Keratinocyte (primary cell): ENCODE results near the gene TNFRSF19. TPM values are rescaled to one million over a fixed set of nuclear protein-coding genes. Genes with fewer than 3 reads are reported as not detected.

Experiments
- DNase-seq: peaks from one replicate; pipeline ENCODE4 v3.0.0-alpha.2; 2011; ENCODE audit warnings: low read depth, missing footprints, low spot score
- FAIRE-seq: peaks from 2 replicates; lab custom pipeline; 2011; peaks lifted over from hg19 to GRCh38; lab: Jason Lieb, UNC
- H2AFZ ChIP-seq: 2 replicates; pipeline ENCODE4 v1.6.0; 2012; ENCODE audit warnings: low read length, control low read depth, inconsistent platforms; ENCODE audit not compliant: control insufficient read depth
- H3K27ac ChIP-seq: 2 replicates; pipeline ENCODE4 v1.5.1; 2011; ENCODE audit warnings: low read length; ENCODE audit not compliant: control insufficient read depth, insufficient read depth
- H3K27me3 ChIP-seq: 3 replicates; pipeline ENCODE4 v1.6.0; 2011; ENCODE audit warnings: low read length; ENCODE audit not compliant: control insufficient read depth, insufficient read depth; ENCODE audit errors: extremely low read depth
- H3K36me3 ChIP-seq, 2 experiments: 2 replicates in 1 of 2; 3 replicates in 1 of 2; pipeline ENCODE4 v1.5.1; 2011; ENCODE audit warnings: low read length in 2 of 2, mild to moderate bottlenecking in 1 of 2; ENCODE audit not compliant: control insufficient read depth in 2 of 2, insufficient read depth in 2 of 2; ENCODE audit errors: extremely low read depth in 1 of 2
- H3K4me1 ChIP-seq: 3 replicates; pipeline ENCODE4 v1.5.1; 2011; ENCODE audit warnings: low read length; ENCODE audit not compliant: control insufficient read depth, insufficient read depth; ENCODE audit errors: extremely low read depth
- H3K4me2 ChIP-seq: 3 replicates; pipeline ENCODE4 v1.6.0; 2011; ENCODE audit warnings: low read depth, low read length; ENCODE audit not compliant: control insufficient read depth, insufficient read depth; ENCODE audit errors: extremely low read depth
- H3K4me3 ChIP-seq, 3 experiments: fragments of 200-600 bp in 1 of 3; sonication (generic) in 1 of 3; 2 replicates in 2 of 3; 3 replicates in 1 of 3; pipeline ENCODE4 v1.5.1; 2011 to 2016; ENCODE audit warnings: low read length in 3 of 3, mild to moderate bottlenecking in 3 of 3, control low read depth in 2 of 3, inconsistent platforms in 1 of 3, low read depth in 1 of 3, mixed read lengths in 1 of 3, mixed run types in 1 of 3, moderate library complexity in 1 of 3; ENCODE audit not compliant: control insufficient read depth in 2 of 3, insufficient read depth in 2 of 3; ENCODE audit errors: extremely low read depth in 1 of 3
- H3K79me2 ChIP-seq: 2 replicates; pipeline ENCODE4 v1.6.0; 2012; ENCODE audit warnings: low read length; ENCODE audit not compliant: control insufficient read depth, insufficient read depth
- H3K9ac ChIP-seq: 3 replicates; pipeline ENCODE4 v1.6.0; 2011; ENCODE audit warnings: low read length; ENCODE audit not compliant: control insufficient read depth, insufficient read depth; ENCODE audit errors: extremely low read depth
- H3K9me1 ChIP-seq: 3 replicates; pipeline ENCODE4 v1.6.0; 2011; ENCODE audit warnings: low read length; ENCODE audit not compliant: control insufficient read depth, insufficient read depth; ENCODE audit errors: extremely low read depth
- H3K9me3 ChIP-seq: 2 replicates; pipeline ENCODE4 v1.5.1; 2012; ENCODE audit warnings: low read depth, low read length; ENCODE audit not compliant: control insufficient read depth
- H4K20me1 ChIP-seq: 3 replicates; pipeline ENCODE4 v1.6.0; 2011; ENCODE audit warnings: low read length; ENCODE audit not compliant: control insufficient read depth, insufficient read depth; ENCODE audit errors: extremely low read depth
- EZH2 ChIP-seq: IDR thresholded peaks from one replicate; pipeline ENCODE4 v1.6.1; 2012; ENCODE audit warnings: inconsistent platforms, mild to moderate bottlenecking, low read length, moderate library complexity
- dilution Hi-C: fragments of 300-500 bp; cut with MboI; formaldehyde crosslinking; loops from one replicate; pipeline ENCODE4 v1.7.0; 2020; ENCODE audit warnings: low sequenced_read_pairs; ENCODE audit not compliant: extremely low pct_ligation_motif_present
- polyA plus RNA-seq, 5 experiments: library from polyadenylated mRNA; depleted of rRNA in 3 of 5; stranded (reverse) in 3 of 5; stranded (forward) in 1 of 5; unstranded in 1 of 5; fragments of >200 nt; gene quantifications; 1 replicate in 1 of 5; 2 replicates in 3 of 5; 3 replicates in 1 of 5; pipeline versions ENCODE4 v1.2.1 to v1.2.3, GENCODE V29; 2011 to 2012; ENCODE audit warnings: missing spikeins in 2 of 5, low read depth in 1 of 5, low replicate concordance in 1 of 5
- TF ChIP-seq, protein P1 (sequence below), 3 experiments: IDR thresholded peaks in 1 of 3; conservative IDR thresholded peaks in 1 of 3; optimal IDR thresholded peaks in 1 of 3; 2 replicates in 2 of 3; 3 replicates in 1 of 3; pipeline versions ENCODE3 to v1.5.1; 2011; ENCODE audit warnings: low read length in 3 of 3, mild to moderate bottlenecking in 3 of 3, moderate library complexity in 2 of 3, control low read depth in 1 of 3, inconsistent platforms in 1 of 3; ENCODE audit not compliant: insufficient read depth in 2 of 3; ENCODE audit errors: extremely low read depth in 1 of 3

Gene TNFRSF19
- polyA plus RNA-seq, 1 donor (not counting 4 experiments of a cell fraction or from before 2014, with no cell fraction given): 1.8 TPM

DNA sequence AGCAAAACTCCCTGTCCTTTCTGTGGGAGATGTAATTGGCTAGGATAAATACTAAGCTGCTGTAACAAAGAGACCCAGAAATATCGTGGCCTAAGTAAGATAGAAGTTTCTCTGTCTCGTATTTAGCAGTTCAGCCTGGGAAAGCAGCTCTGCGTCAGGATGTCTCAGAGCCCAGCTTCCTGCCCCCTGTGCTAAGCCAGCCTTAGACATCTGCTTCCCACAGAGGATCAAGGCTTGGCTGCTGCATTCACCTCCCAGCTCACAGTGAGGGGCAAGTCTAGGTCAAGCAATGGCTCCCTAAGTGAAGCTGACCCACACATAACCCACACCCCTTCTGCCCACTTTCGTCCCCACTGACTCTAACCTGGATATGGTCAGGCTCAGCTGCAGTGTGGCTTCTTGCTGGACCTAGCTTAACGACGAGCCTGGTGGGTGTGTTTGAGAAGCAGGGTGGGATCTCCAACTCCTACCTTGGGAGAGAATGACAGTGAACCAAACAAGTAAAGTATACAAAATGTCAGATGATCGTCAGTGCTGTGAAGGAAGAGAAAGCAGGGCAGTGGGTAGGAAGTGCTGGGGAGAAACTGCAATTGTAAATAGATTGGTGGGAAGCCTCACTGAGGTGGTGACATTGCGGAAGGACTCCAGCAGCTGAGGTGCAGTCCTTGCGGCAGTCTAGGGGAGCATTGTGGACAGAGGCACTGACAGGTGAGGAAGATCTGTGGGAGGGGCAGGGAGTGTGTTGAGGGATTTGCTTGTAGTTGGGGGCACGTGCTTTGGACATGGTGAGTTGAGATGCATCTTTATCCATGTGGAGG lies 82.9 kb downstream of the TNFRSF19 start:
- FAIRE-seq: no peak
- H3K4me2 ChIP-seq: peak overlapping the region; percentile 63
- TF ChIP-seq EZH2: no peak
- TF ChIP-seq, protein P1, sequence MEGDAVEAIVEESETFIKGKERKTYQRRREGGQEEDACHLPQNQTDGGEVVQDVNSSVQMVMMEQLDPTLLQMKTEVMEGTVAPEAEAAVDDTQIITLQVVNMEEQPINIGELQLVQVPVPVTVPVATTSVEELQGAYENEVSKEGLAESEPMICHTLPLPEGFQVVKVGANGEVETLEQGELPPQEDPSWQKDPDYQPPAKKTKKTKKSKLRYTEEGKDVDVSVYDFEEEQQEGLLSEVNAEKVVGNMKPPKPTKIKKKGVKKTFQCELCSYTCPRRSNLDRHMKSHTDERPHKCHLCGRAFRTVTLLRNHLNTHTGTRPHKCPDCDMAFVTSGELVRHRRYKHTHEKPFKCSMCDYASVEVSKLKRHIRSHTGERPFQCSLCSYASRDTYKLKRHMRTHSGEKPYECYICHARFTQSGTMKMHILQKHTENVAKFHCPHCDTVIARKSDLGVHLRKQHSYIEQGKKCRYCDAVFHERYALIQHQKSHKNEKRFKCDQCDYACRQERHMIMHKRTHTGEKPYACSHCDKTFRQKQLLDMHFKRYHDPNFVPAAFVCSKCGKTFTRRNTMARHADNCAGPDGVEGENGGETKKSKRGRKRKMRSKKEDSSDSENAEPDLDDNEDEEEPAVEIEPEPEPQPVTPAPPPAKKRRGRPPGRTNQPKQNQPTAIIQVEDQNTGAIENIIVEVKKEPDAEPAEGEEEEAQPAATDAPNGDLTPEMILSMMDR (optimal IDR thresholded peaks at IDR 0.05 in 1 of 3, IDR thresholded peaks at IDR 0.05 in 1 of 3, conservative IDR thresholded peaks at IDR 0.05 in 1 of 3; ENCODE audit: extremely low read depth in 1 of 3, insufficient read depth in 2 of 3, low read length in 3 of 3): no peak

DNA sequence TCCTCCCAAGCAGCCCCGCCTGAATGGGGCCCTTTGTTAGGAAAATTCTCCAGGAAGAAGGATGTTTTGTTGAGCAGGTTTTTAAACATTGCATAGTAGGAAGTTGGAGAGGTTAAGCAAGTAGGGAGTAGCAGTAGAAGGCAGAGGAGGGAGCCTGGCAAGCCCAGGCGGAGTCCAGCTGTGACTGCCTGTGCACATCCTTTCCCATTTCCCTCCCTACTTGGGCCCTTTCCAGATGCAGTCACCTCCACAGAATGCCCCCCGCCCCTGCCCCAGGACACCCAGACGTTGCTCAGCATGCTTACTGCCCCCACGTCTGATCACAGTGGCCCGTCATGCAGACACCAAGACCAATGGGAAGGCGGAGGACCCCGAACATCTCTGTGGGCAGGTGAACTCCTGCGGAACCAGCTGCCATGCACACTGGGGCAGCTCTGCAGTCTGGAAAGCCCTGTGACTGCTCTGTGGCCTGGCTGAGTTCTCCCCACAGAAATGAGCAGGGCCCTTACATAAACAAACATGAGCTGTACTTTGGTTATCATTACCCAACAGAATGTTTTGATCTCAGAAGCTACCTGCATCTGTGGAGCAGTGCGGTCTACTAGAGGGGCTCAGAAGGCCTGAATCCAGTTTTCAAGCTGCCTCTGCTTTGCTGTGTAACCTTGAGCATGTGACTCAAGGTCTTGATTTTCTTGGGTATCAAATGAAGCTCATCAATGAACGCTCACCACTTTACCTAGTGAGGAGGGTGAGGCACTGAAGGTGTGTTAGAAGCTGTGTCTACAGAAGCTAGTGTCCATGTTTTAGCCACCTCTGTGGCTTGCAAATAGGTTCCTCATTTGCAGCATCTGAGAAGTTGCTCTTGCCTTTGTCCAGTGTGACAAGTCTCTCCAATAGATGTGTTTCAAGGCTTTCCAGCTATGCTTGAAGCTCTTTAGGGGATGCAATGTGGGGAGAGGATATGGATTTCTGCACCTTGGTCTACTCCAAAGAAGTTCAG lies 84.2 kb downstream of the TNFRSF19 start:
- DNase-seq (peak; percentile 53), FAIRE-seq (peak; percentile 88)
- Histone ChIP-seq H3K4me3 (no peak overlapping the region), H3K9me1 (peaks cover 3% of the 10 kb centered on the region), H3K4me1 (peaks cover 17% of the 10 kb centered on the region), H3K9ac (no peak overlapping the region), H3K9me3 (no peaks in the 10 kb centered on the region), H4K20me1 (no peaks in the 10 kb centered on the region), H3K27me3 (no peaks in the 10 kb centered on the region), H3K36me3 (no peaks in the 10 kb centered on the region), H3K27ac (no peak overlapping the region), H2AFZ (peak overlapping the region; percentile 17), H3K79me2 (no peaks in the 10 kb centered on the region), H3K4me2 (peak overlapping the region; percentile 63)
- dilution Hi-C loops: no loop called here
- TF ChIP-seq, protein P1 (optimal IDR thresholded peaks at IDR 0.05 in 1 of 3, IDR thresholded peaks at IDR 0.05 in 1 of 3, conservative IDR thresholded peaks at IDR 0.05 in 1 of 3; ENCODE audit: extremely low read depth in 1 of 3, insufficient read depth in 2 of 3, low read length in 3 of 3): no peak
- TF ChIP-seq EZH2: no peak

More for the DNA sequence above, 82.9 kb downstream of the TNFRSF19 start:
- H3K9me1 ChIP-seq: peaks cover 3% of the 10 kb centered on the region
- no peaks in the 10 kb centered on the region for H3K27me3 ChIP-seq
- DNase-seq: no peak
- H3K9me3 ChIP-seq: no peaks in the 10 kb centered on the region
- H4K20me1 ChIP-seq: no peaks in the 10 kb centered on the region
- no peaks in the 10 kb centered on the region for H3K36me3 ChIP-seq
- peaks cover 17% of the 10 kb centered on the region for H3K4me1 ChIP-seq
- no peaks in the 10 kb centered on the region for H3K79me2 ChIP-seq
- dilution Hi-C loops: no loop called here
- H3K27ac ChIP-seq: no peak overlapping the region
- H3K4me3 ChIP-seq: no peak overlapping the region
- H3K9ac ChIP-seq: no peak overlapping the region
- H2AFZ ChIP-seq: peak overlapping the region; percentile 17
